SK-N-SH treated with all-trans-retinoic acid at 6 μM for 48 hours (cell line): ENCODE results near the gene OSCP1.

Source experiments
- ESRRG ChIP-seq: fragments of 250-450 bp; sonication (Bioruptor Pico); IDR thresholded peaks from 2 replicates; pipeline ENCODE4 v1.6.1; 2021; ENCODE audit warnings: mild to moderate bottlenecking
- PPARA ChIP-seq: fragments of 250-450 bp; sonication (Bioruptor Pico); IDR thresholded peaks from 2 replicates; pipeline ENCODE4 v1.5.0; 2020; ENCODE audit warnings: mild to moderate bottlenecking, borderline replicate concordance
- TOX ChIP-seq: fragments of 250-450 bp; sonication (Bioruptor Pico); IDR thresholded peaks from 2 replicates; pipeline ENCODE4 v1.8.0; 2021; ENCODE audit warnings: mild to moderate bottlenecking, moderate library complexity, borderline replicate concordance
- TF ChIP-seq, protein P1 (sequence below): fragments of 250-450 bp; sonication (Bioruptor Pico); IDR thresholded peaks from 2 replicates; pipeline ENCODE4 v1.5.1; 2020; ENCODE audit warnings: low read depth, mild to moderate bottlenecking, moderate library complexity
- TF ChIP-seq, protein P2 (sequence below): fragments of 250-450 bp; sonication (Bioruptor Pico); IDR thresholded peaks from 2 replicates; pipeline ENCODE4 v1.8.0; 2020; ENCODE audit warnings: mild to moderate bottlenecking, moderate library complexity, borderline replicate concordance

DNA sequence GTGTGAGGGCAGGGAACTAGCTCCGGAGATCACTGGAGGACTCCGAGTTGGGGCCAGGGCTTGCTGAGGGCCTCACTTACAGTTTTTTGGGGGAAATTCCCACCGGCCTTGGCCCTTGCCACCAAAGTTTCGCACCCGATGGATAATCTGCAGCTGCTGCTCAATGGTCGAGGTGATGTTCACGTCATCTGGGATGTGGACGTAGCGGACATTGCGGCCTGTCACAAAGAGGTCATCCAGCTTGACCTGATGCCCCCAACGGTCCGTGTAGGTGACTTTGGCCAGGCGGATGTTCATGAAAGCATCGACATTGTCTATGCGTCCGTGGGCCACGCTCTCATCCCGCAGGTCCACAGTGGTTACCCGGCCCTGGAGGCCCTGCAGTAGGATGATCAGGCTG is 56.6 kb downstream of the OSCP1 start:
- TF ChIP-seq TOX (CRISPR knock-in tag) (no peak), PPARA (CRISPR knock-in tag) (no peak), ESRRG (CRISPR knock-in tag) (no peak)
- TF ChIP-seq, protein P1, sequence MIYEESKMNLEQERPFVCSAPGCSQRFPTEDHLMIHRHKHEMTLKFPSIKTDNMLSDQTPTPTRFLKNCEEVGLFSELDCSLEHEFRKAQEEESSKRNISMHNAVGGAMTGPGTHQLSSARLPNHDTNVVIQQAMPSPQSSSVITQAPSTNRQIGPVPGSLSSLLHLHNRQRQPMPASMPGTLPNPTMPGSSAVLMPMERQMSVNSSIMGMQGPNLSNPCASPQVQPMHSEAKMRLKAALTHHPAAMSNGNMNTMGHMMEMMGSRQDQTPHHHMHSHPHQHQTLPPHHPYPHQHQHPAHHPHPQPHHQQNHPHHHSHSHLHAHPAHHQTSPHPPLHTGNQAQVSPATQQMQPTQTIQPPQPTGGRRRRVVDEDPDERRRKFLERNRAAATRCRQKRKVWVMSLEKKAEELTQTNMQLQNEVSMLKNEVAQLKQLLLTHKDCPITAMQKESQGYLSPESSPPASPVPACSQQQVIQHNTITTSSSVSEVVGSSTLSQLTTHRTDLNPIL (CRISPR knock-in tag): no peak
- TF ChIP-seq, protein P2, sequence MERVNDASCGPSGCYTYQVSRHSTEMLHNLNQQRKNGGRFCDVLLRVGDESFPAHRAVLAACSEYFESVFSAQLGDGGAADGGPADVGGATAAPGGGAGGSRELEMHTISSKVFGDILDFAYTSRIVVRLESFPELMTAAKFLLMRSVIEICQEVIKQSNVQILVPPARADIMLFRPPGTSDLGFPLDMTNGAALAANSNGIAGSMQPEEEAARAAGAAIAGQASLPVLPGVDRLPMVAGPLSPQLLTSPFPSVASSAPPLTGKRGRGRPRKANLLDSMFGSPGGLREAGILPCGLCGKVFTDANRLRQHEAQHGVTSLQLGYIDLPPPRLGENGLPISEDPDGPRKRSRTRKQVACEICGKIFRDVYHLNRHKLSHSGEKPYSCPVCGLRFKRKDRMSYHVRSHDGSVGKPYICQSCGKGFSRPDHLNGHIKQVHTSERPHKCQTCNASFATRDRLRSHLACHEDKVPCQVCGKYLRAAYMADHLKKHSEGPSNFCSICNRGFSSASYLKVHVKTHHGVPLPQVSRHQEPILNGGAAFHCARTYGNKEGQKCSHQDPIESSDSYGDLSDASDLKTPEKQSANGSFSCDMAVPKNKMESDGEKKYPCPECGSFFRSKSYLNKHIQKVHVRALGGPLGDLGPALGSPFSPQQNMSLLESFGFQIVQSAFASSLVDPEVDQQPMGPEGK (CRISPR knock-in tag): no peak
